GM21390 (cell line): Measurements from ENCODE around the gene GOLGA2.
"Not testable (repeated sequence)": the region's sequence is repeated elsewhere in the genome, so short reads cannot be mapped to it uniquely, and the experiment has no call there.

Experiments
- ATAC-seq: cut with Tn5 transposase; IDR thresholded peaks from one replicate; pipeline ENCODE4 v1.9.1; 2021; ENCODE audit not compliant: unreplicated experiment

The GOLGA2 gene

DNA sequence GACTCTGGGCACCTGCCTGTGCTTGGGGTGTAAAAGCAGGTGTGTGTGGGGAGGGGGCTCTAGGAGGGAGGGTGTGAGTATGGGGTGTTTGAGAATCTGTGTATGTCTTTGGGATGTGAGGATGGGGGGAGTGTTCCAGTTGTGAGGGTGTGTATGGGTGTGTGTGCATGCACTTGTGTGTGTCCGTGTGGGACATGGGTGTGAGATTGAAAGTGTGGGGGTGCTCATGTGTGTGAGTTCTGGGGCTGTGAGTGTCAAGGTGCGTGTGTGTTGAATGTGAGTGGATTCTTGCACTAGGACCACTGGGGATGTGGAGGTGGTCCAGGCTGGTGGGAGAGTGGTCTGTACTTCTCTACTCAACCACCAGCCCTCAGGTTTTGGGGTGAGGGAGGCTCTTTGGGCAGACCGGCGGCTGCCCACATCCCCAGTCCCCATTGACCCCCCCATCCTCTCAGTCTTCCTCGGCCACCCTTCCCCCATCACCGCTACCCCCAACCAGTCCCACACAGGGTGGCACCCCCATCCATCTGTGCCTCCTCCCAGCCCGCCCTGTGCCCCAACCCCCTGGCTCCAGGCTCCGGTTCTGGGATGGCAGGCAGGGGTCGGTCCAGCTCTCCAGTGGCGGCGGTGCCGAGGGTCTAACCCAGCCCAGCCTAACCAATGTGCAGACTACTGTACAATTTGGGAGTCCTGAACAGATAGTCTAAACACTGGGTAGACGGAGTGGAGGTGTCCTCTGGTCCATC, 31.5 kb downstream of the GOLGA2 start:
- no peak for ATAC-seq

DNA sequence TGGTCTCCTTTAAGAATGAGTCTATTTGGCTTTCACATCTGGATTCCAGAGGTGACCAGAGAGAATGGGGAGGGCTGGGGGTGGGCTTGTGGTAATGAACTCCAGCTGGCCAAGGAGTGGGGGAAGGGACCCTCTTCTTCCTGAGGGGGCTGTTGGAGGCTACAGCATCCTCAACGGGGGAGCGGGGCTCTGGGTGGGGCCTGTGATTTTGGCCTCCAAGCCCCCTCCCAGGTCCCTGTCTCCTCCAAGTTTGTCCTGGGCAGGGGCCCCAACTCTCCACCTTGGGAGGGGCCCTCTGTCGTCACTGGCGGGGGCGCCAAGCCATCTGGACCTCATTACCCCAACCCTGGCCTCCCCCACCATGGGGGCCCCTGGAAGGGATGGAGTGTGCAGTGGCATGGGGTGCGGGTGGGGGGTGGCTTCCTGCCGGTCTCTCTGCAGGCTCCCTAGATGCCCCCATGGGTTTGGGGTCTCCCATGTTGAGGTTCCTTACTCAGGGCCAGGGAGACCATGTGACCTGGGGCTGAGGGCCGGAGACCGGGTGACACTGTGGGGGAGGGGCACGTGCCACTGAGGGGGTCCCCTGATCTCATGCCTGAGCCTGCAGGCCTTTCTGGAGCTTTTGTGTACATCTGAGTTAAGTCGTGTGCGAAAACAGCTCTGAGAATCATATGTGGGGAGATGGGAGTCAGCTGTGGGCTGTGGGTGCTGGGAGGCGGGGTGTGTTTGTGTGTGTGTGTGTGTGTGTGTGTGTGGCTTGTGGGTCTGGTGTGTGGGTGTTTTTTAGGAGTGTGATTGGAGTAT, 32.4 kb downstream of the GOLGA2 start:
- ATAC-seq: no peak

DNA sequence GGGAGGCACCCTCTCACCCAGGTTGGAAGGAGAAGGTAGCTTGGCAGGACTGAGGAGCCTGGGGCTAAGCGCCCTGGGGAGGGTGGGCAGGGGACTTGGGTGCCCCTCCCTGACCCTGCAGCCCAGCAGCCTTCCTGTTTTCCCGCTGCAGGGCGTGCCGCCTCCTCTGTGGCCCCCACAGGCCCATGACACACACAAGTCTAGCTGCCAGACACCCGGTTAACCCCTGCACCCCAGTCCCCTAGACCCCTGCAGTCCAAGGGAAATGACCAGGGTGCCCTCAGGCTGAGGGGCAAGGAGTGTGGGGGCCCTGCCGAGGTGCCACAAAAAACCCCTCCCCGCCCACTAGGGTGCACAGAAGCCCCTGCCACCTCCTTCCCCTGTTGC, 33.0 kb downstream of the GOLGA2 start:
- ATAC-seq: no peak

DNA sequence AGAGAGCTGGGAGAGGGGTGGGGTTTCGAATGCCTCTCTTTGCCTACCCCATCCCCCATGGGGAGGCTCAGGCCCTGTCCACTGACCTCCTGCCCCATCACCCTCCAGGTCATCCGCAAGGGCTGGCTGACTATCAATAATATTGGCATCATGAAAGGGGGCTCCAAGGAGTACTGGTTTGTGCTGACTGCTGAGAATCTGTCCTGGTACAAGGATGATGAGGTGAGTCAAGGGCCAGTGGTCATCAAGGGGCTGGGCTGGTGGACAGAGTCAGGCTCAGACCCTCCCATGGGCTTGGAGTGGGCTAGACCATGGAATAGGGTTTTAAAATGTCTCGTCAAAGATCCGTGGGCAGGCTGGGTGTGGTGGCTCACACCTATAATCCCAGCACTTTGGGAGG, 33.7 kb downstream of the GOLGA2 start:
- ATAC-seq: no peak

DNA sequence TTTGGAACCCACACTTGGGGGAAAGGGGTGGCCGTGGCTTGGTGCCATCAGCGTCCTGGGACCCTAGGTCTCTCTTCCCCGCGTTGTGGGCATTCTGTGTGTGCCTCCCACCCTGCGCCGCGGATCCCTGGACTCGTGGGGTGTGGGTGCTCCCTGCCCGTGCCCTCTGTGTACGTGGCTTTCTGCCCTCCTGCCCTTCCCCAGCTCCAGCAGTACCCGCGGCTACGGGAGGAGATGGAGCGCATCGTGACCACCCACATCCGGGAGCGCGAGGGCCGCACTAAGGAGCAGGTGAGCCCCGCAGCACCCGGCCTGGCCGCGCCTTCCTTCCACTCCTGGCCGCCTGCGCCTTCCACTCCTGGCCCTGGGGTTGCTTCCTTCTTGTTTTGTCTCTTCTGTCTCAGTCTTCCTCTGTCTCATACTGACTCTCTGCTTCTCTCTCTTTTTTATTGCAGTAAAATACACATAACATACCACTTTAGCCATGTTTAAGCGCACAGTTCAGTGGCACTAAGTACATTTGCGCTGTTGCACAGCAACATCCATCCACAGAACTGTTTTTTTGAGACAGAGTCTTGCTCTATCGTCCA, 41.9 kb downstream of the GOLGA2 start:
- no peak for ATAC-seq

DNA sequence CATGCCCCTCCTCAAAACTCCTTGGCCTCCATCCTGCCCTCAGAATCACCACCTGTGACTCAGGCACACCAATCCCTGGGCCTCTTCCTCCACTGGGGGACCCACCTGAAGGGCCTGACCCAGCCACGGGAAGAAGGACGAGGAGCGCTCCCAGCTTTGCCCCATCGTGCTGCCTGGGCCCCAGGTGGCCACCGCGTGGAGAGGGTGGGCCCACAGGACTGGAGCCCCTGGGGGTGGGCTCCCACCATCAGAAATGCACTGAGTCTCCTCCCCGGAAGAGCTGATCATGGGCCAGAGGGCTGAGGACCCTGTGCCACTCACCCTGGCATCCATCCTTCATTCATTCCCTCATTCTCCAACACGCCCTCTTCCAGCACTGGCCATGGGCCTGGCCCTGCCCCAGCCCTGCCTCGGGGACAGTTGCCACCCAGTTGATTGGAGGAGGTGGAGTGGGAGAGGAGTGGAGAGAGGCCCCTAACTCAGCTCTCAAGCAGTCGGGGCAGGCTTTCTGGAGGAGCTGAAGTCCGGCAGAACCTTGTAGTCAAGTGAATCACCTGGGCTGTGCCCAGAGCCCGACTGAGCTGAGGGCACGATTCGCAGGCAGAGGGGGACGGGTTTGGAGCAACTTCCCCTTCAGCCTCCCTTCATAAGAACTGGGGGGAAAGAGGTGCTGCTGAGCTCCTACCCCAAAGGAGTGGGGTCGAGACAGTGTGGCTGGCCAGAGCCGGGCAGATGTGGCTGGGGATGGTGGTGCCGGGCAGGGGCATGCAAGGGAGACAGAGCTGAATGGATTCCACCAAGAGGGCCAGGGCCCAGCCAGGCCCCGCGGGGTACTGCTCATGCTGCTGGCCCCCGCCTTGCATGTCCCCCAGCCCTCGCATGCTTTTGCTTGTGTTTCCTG, 43.0 kb downstream of the GOLGA2 start:
- ATAC-seq: no peak

DNA sequence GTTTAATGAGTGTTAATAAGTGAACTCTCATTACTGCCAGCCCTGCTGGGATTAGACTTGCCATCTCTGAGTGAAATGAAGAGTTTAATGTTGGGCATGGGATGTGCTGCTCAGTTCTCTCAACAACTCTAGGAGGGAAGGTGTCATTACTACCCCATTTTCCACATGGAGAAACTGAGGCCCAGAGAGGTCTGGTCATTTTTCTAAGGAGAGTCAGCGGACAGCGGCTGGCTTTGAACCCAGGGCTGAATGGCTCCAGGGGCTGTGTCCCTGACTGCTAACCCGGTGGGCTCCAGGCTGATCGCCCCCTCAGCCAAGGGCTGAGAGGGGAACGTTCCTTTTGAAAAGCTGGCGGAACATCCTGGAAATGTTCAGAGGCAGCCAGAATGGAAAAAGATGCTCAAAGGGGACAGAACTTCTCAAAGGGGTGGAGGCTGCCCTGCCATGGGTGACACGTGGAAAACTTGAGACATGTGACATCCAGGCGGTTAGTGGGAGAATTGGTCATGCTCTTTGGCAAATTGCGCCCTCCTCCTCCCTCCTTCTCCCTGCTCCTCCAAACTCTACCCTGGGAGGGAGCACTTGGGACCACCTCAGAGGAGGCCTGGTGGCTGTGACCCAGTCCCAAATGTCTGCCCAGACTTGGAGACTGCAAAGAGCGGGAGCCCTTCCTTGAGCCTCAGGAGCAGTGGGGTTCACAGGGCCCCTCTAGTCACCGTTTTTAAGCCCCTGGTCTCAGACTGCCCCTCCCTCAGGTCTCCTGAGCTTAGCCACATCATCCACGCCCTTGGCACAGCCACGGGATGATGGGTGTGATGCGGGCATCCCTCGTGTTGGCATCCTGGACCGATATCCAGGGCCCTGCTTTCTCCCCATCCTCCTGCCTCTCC, 43.9 kb downstream of the GOLGA2 start:
- ATAC-seq: no peak

DNA sequence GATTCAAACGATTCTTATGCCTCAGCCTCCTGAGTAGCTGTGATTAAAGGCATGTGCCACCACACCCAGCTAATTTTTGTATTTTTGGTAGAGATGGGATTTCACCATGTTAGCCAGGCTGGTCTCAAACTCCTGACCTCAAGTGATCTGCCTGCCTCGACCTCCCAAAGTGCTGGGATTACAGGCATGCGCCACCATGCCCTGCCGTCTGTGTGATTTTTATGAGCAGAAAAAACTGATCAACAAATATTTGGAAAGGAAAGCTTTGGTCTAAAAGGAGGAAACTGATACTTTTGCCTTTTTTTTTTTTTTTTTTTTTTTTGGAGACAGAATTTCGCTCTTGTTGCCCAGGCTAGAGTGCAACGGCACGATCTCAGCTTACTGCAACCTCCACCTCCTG, 44.9 kb downstream of the GOLGA2 start:
- ATAC-seq: not testable (repeated sequence)

DNA sequence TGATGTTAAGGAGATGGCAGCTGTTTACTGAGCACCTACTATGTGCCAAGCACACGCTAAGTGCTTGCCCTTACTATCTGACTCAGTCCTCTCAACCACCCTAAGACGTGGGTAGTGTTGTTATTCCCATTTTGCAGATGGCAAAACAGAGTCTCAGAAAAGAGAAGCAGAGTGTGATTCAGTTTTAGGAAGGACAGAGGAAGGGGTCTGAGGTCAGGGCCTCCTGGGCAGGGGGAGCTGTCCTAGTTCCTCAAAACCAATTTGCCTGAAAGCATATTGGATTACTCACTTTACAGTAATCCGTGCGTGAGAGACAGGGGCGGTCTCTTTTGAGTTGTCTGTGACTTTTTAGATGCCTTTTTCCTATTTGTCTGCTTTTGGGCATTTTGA, 49.4 kb downstream of the GOLGA2 start:
- ATAC-seq: no peak

DNA sequence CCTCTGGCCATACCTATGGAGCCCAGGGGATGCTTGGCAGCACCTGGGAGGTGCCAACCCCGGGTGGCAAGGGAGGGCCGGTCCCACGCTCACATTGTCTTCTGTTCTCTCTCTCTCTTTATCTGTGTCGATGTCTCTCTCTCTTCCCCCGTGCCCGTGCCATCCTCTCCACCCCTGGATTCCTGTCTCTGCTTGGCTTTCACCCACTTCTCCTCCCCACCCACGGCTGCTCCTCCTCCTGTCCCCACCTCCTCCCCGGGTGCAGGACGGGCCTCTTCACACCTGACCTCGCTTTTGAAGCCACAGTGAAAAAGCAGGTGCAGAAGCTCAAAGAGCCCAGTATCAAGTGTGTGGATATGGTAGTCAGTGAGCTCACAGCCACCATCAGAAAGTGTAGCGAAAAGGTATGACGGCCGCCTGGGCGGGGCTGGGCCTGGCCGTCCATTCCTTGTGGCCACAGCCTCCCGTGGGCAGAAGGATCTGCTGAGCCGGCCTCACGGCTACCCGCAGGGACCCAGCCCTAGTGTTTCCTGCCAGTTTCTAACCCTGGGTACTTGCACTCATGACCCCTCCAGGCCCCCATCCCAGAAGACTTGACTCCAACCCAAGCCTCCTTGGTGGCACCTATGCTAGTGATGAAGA, 49.9 kb downstream of the GOLGA2 start:
- ATAC-seq: no peak

DNA sequence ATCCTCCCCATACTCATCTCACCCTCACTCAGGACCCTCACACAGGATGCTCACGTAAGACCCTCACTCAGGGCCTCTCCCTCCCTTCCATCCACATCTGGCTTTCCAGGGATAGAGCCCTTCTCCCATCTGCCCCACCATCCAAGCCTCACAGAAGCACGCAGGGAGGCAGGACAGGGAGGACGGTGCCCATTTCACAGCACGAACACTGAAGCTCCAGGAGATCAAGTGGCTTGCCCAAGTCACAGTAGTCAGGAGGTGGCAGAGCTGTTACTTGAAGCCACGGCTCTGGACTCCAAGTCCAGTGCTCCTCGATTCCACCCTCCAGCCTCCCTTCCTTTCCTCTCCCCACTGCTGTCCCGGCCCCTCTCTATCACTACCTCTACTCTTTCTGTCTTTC, 50.9 kb downstream of the GOLGA2 start:
- no peak for ATAC-seq

DNA sequence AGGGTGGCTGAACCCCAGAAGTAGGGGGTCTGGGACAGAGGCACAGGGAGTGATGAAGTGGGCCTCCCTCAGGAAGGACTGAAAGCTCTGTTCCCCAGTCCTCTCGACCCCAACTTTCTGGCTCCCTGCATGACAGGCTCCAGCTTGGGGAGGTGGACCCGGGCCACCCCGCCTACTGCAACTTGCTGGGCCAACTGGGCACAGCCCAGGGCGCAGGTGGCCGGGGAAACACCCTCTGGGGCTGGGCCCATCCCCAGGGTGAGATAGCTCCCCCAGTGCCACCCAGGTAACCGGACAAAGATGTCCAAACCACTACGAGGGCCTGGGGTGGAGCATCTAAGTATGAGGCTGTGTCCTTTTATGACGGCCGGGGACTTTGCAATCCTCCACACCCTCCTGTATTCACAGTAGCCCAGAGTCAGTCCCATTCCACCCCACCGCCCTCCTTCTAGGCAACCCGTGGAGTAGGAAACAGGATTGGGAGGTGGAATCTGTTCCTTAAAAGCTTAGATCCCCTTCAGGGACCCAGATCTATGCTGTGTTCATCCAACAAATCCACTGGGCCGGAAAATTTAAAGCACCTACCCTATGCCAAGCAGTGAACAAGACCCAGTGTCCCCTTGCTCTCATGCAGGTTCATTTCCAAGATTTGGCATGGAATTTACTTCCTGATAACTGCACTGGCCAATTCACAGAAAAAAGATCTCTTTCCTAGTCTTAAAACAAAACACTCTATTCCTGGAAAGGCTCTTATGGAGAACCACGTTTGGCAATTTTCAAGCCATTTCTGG, 52.7 kb downstream of the GOLGA2 start:
- no peak for ATAC-seq

DNA sequence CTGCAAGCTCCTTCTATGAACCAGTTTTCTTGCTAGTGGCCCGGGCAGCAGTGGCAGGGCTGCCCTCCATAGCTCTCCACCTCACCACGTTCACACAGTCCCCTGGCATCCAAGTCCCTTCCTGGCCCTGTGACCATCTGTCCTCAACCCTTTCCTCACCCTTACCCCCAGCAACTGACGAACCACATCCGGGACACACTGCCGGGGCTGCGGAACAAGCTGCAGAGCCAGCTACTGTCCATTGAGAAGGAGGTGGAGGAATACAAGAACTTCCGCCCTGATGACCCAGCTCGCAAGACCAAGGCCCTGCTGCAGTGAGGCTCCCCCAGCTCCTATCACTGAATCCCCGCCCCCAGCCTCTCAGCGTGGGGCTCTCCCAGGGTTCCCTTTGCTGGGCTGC, 53.8 kb downstream of the GOLGA2 start:
- no peak for ATAC-seq

DNA sequence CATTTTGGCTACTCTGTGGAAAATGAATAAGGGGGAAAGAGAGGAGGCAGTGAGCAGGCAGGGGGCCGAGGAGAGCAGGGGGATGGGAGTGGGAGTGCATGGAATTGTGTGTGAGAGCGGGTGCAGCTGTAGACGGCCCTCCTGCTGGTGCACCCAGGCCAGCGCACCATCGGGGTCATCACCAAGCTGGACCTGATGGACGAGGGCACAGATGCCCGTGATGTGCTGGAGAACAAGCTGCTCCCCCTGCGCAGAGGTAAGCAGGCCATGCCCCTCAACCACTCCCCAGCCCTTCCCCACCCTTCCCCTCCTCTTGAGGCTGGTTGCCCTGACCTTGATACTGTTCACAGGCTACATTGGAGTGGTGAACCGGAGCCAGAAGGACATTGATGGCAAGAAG, 56.0 kb downstream of the GOLGA2 start:
- no peak for ATAC-seq

DNA sequence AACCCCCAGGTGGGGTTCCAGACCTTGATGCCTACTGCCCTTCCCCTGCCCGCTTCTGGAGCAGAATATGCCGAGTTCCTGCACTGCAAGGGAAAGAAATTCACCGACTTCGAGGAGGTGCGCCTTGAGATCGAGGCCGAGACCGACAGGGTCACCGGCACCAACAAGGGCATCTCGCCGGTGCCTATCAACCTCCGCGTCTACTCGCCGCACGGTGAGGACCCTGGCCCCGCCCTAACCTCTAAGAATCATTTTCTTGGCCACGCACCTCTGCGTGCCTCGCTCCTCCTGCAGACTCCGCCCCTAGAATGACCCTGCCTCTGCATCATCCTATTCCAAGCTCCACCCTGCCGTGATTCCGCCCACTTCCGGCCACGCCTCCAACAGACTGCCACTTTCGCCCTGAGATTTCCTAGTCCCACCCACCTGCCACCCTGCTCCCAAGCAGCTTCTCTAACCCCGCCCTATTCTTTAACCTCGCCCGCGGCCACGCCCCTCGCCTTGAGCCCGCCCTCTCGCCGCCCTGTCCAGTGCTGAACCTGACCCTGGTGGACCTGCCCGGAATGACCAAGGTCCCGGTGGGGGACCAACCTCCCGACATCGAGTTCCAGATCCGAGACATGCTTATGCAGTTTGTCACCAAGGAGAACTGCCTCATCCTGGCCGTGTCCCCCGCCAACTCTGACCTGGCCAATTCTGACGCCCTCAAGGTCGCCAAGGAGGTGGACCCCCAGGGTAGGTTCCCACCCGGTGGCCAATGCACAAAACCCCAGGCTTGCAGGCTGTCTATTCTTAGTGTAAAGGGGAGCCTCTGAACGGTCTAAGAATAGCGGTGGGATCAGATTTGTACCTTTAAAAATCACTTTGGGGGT, 57.1 kb downstream of the GOLGA2 start:
- peak; percentile 75 for ATAC-seq

DNA sequence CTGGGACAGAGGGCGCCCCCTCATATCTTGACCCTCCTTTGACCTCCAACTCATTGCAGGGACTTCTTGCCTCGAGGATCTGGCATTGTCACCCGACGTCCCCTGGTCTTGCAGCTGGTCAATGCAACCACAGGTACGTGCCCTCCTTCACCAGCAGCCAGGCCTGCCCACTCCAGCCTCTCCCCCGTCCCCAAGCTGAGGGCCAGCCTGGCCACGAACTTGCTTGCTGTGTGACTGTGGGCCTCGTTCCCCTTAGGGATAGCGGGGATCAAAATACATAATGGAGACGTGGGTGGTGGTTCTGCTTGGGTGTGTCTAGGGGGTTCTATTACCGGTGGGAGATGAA, 57.7 kb downstream of the GOLGA2 start:
- ATAC-seq: no peak

DNA sequence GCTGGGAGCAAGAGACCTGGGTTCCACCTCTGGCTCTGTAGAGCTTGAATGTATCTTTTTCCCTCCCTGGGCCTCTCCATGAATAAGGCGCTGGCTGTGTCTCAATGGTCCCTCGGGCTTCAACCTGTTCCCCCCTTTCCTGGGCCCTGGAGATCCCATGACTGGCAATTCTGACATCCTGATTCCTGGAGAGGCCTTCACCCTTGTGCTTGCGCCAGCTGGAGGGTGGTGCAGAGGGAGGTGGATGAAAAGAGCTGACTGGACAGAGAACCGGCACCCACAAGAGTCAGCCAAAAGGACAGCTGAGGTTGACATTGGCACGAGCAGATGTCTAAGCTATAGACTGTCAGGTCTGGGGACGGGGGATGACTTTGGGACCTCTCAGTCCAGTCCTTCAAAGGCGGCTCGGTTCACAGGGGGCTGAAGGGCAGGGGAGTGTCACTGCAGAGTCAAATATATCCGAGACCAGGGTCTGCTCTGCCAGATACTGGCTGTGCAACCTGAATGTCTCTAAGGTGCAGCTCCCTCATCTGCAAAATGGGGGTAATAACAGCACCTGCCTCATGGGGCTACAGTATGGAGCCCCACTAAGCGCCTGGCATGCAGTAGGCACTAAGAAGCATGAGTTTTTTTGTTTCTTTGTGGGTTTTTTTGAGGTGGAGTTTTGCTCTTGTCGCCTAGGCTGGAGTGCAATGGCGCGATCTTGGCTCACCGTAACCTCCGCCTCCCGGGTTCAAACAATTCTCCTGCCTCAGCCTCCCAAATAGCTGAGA, 58.8 kb downstream of the GOLGA2 start:
- ATAC-seq: no peak
